ENCODE results near the gene KRTAP21-2.

DNA sequence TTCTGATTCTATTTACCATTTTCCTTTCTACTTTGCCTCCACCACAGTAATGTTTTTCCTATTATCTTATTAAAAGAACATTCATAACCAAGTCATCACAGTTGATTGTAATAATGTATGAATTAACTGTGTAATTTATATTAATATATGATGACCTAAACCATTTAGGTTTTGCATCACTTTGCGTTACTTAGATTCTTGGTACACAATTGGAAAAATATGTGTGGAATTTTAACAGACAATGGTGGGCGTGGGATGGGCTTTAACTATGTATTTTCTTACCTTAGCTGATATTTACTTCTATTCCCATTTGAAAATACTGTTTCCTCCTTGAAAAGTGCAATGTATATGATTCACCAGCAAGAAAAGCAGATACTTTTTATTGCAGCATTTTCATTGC is 32.1 kb downstream of the KRTAP21-2 start:
- TF ChIP-seq, protein P1, sequence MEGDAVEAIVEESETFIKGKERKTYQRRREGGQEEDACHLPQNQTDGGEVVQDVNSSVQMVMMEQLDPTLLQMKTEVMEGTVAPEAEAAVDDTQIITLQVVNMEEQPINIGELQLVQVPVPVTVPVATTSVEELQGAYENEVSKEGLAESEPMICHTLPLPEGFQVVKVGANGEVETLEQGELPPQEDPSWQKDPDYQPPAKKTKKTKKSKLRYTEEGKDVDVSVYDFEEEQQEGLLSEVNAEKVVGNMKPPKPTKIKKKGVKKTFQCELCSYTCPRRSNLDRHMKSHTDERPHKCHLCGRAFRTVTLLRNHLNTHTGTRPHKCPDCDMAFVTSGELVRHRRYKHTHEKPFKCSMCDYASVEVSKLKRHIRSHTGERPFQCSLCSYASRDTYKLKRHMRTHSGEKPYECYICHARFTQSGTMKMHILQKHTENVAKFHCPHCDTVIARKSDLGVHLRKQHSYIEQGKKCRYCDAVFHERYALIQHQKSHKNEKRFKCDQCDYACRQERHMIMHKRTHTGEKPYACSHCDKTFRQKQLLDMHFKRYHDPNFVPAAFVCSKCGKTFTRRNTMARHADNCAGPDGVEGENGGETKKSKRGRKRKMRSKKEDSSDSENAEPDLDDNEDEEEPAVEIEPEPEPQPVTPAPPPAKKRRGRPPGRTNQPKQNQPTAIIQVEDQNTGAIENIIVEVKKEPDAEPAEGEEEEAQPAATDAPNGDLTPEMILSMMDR (IDR thresholded peaks at IDR 0.05): no peak
- no peak for TF ChIP-seq ZFX (IDR thresholded peaks at IDR 0.05; ENCODE audit: borderline replicate concordance)

All from 22Rv1 (cell line).